NCI-H2196 treated with DMSO at 0.1 percent for 48 hours (cell line): Measurements from ENCODE around the gene AFMID.

Experiments used
- DNase-seq: peaks from one replicate; lab custom pipeline; 2025; ENCODE audit not compliant: unreplicated experiment; lab: John Stamatoyannopoulos, UW

AFMID gene

GRCh38 chr17:78236362-78237127 is 49.4 kb downstream of the AFMID start:
- no peak for DNase-seq

DNA sequence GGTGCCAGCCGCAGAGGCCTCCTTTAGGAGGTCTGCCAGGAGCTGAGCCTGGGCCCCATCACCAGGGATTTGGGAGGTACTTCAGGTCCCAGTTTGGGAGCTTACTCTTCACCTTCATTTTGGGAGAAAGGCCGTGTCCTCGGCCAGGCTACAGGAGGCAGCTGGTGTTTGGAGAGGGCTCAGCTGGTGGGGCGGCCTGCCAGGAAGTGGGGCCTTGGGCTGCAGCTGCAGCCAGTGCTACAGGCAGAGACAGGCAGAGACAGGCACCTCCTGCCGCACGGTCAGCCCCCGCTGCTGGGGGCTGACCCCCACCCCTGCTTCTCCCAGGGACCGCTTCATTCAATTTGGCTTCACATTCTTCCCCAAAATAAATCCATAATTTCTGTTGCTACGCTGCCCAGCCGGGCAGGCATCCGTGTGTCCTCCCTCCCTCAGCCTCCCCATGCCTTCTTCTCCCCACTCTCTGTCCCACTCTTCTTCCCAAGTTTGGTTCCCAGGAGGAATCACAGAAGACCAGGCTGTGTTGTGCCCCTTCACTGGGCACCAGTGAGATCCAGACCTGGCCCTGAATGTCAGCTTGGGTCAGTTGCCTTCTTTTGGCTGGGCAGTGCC is 50.3 kb downstream of the AFMID start:
- no peak for DNase-seq

DNA sequence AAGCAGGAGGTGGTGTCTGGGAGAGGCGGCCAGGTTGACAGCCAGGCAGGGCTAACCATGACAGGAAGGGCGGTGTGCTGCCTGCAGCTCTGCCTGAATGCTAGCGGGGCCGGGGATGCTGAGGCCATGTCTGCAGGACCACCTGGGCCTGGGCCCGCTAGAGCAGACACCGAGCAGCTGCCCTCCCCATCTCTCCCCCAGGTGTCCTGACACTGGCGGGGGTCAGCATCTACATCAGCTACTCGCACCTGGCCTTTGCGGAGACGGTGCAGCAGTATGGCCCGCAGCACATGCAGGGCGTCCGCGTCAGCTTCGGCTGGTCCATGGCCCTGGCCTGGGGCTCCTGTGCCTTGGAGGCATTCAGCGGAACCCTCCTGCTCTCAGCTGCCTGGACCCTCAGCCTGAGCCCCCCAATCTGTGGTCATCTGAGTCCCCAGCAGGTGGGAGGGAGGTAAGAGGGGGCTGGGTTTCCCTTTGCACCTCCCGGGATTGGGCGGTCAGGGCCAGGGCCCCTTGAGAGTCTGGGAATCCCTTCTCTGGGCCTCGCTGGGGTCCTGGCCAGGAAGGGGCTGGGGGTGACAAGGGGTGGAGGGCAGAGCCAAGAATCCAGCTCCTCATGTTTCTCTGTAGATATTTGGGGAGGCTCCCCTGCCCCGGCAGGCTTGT is 51.8 kb downstream of the AFMID start:
- DNase-seq = no peak

DNA sequence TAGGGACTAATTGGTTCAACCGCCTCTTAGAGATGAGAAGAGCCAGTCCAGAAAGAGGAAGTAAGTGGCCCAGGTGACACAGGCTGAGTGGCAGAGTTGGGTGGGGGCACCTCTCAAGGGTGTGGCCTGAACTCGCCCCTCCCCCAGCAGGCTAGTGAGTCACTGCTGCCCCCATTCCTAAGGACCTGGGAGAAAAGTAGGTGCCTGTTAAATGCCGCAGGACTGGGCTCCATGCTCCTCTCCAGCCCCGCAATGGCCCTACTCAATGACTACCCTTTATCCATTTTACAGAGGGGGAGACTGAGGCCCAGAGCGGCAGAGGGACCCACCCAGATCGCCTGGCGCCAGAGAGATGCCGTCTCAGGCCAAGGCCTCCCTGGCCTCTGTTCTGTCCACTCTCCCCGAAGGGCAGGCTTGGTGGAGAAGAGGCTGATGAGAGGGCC is 52.3 kb downstream of the AFMID start:
- DNase-seq = no peak

- DNase-seq = no peak
These were observed 53.0 kb downstream of the AFMID start for GRCh38 chr17:78240012-78240655.

DNA sequence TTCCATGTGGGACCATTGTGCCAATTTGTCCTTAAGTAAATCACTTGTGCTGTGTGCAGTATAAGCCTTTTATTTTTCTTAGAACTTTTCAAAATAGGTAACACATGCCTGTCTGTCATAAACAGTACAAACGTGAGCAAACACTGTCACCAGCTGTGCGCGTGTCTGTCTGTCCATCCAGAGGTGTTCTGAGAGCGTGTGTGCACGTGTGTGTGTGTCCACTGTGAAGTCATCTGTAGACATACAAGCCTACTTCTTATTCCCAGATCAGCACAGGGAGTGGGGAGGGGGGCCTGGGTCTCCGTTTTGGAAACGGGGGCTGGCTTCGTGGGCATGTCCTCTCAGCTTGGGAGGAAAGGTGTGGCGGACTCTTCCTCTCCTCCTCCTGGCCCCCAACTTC is 53.7 kb downstream of the AFMID start:
- DNase-seq = no peak

- DNase-seq = peak; percentile 75
These were observed 54.3 kb downstream of the AFMID start for GRCh38 chr17:78241277-78242023.

GRCh38 chr17:78242024-78242742 is 55.0 kb downstream of the AFMID start:
- DNase-seq = no peak

GRCh38 chr17:78247304-78247703 is 60.1 kb downstream of the AFMID start:
- DNase-seq = no peak

GRCh38 chr17:78248051-78248914 is 61.1 kb downstream of the AFMID start:
- no peak for DNase-seq

GRCh38 chr17:78249074-78249817 is 62.1 kb downstream of the AFMID start:
- no peak for DNase-seq

DNA sequence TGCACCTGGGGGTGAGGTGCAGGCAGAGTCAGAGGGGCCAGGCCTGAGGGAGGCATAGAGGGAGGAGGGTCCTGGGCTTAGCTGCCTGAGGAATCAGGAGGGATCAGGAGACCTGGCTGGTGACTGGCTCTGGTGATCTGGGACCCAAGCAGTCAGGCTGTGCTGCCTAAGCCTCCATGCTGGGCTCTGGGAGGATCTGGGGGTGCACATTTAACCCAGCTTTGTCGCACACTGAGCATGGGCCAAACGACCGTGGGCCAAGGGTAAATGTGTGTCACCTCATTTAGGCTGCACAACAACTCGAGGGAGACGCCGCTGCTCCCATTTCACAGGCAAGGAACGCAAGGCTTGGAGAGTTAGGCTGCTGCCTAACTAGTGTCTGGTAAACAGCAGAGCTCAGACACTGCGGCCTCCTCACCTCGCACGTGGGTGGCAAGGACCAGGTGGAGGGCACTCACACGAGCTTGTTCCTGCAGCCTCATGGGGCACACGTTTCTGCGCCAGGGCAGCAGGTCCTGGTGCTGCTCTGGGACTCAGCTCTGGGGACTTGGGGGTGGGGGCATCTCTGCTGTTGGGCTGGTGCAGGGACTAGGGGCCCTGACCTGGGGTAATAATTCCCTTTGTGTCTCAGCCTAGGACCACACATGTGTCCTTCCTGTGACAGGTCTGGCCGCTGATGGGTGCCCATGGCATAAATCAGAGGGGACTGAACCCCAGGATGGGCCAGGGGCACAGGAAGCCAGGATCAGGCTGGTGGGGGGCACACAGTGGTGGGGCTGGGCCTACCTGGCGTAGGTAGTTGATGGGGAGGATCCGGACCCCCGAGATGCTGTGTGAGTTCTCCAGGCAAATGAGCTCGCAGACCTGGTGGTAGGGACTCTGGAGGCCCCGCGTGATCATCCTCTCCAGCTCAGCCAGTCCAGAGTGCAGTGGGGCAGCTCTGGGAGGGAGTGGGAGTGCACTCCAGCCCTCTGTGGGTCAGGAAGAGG is 63.0 kb downstream of the AFMID start:
- no peak for DNase-seq

DNA sequence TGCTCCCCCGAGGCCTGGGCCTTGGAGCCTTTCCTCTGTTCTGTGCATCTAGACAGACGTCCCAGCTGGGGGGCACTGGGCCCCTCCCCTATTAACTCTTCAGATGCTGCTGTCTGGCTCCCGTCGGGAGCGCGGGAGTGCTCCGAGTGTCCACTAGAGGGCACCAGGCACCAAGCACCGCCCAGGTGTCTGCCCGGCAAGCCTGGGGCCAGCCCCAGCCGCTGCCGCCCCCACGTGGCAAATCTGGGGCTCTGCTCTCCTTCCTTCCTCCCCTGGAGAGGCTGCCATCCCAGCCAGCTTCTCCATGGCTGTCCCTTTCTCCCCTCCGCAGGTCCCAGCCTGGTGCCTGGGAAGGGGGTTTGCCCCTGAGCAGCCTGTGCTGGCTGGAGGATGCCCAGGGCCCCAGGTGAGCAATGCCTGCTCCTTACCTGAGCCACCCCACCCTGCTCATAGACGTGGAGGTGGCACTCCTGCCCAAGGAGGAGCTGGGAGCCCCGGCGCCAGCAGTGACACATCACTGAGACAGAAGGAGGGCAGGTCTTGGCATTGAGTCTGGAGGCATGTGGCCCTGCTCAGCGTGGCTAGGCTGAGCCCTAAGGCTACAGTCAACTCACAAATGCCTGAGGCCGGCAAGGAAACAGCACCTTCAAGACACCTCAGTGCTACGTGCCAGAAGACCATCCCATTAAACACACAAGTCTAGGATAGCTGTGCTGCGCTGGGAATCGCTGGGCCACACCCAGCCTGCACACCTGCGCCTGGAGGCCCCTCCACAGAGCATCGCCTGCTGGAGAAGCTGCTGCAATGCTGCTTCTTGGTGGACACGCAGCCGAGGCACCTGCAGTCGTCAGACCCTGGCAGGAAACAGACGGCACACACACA is 64.0 kb downstream of the AFMID start:
- DNase-seq = peak; percentile 94

DNA sequence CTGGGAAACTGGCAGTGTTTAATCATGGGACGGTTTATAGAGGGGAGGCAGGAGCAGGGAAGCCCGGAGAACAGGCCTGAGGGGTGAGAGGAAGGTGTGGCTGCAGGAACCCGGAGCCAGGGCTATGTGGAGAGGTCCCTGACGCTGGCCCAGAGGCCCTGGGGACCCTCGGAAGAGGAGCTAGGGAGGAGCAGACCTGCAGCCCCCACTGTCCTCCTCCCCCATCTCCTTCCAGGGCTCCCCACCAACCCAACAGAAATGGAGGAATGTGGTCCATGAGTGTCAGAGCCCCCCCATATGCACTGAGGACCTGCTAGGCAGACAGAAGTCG is 64.6 kb downstream of the AFMID start:
- no peak for DNase-seq

- DNase-seq = no peak
These were observed 65.0 kb downstream of the AFMID start for GRCh38 chr17:78252111-78252634.
